Transverse colon (tissue), 4 donors: Measurements from ENCODE around the gene PPP1R14C. TPM values are rescaled to one million over a fixed set of nuclear protein-coding genes. Genes with fewer than 3 reads are reported as not detected.

Source experiments
- DNase-seq: peaks from one replicate; pipeline ENCODE4 v3.0.0-alpha.2; 2019
- H3K27ac ChIP-seq, 4 donors: fragments of 200-600 bp; sonication (generic); 2 replicates each; pipeline ENCODE4 v1.5.1; 2016 to 2018; ENCODE audit warnings: inconsistent platforms in 4 of 4
- H3K27me3 ChIP-seq: fragments of 200-600 bp; sonication (generic); 2 replicates; pipeline ENCODE4 v1.5.1; 2017; ENCODE audit warnings: inconsistent platforms
- H3K36me3 ChIP-seq, 4 donors: fragments of 200-600 bp; sonication (generic); 2 replicates each; pipeline ENCODE4 v1.5.1; 2017 to 2019; ENCODE audit warnings: inconsistent platforms in 4 of 4
- H3K4me1 ChIP-seq, 4 donors: fragments of 200-600 bp; sonication (generic); 2 replicates each; pipeline ENCODE4 v1.5.1; 2017 to 2020; ENCODE audit warnings: inconsistent platforms in 4 of 4
- H3K4me3 ChIP-seq, 4 donors: fragments of 200-600 bp; sonication (generic); 1 replicate in 1 of 4; 2 replicates in 3 of 4; pipeline versions ENCODE4 v1.5.1 to v1.6.1; 2017 to 2019; ENCODE audit warnings: inconsistent platforms in 4 of 4
- H3K9me3 ChIP-seq, 2 donors: fragments of 200-600 bp; sonication (generic); 2 replicates each; pipeline ENCODE4 v1.5.1; 2017 to 2019; ENCODE audit warnings: inconsistent platforms in 2 of 2
- CTCF ChIP-seq, 5 experiments: fragments of 200-600 bp in 3 of 5; fragments of 450-650 bp in 2 of 5; sonication (generic) in 3 of 5; IDR thresholded peaks; 1 replicate in 2 of 5; 2 replicates in 3 of 5; pipeline ENCODE4 v1.5.1; 2016 to 2017; ENCODE audit warnings: antibody characterized with exemption in 5 of 5, inconsistent platforms in 3 of 5, mild to moderate bottlenecking in 2 of 5, moderate library complexity in 1 of 5
- EP300 ChIP-seq: sonication (generic); formaldehyde crosslinking; IDR thresholded peaks from one replicate; pipeline ENCODE4 v1.6.1; 2017; ENCODE audit warnings: antibody characterized with exemption, low read depth
- POLR2A ChIP-seq: fragments of 450-650 bp; IDR thresholded peaks from one replicate; pipeline ENCODE4 v1.6.1; 2016; ENCODE audit warnings: antibody characterized with exemption, mild to moderate bottlenecking, moderate library complexity
- POLR2AphosphoS5 ChIP-seq, 3 donors: sonication (generic); formaldehyde crosslinking; IDR thresholded peaks; one replicate each; pipeline ENCODE4 v1.6.1; 2016; ENCODE audit warnings: antibody characterized with exemption in 3 of 3
- WGBS, 2 donors: methylation state at CpG; one replicate each; pipeline ENCODE4 v1.1.5; 2018; ENCODE audit warnings: low coverage in 1 of 2; 5-methylcytosine and 5-hydroxymethylcytosine counted together
- in situ Hi-C, 4 donors: fragments of 200-750 bp; cut with MboI; loops; one replicate each; pipeline versions ENCODE4 v1.15.0 to v1.15.1; 2017; ENCODE audit warnings: low sequenced_read_pairs in 3 of 4, low pct_ligation_motif_present in 1 of 4, low pct_unique_long_range_greater_than_20kb in 1 of 4
- intact Hi-C: fragments of 100-400 bp; cut with DNase I; formaldehyde crosslinking; loops from one replicate; pipeline ENCODE4 v1.15.1; 2023; ENCODE audit warnings: low total_unique reads
- total RNA-seq, 4 donors: library from RNA; depleted of rRNA; stranded (reverse); fragments of >200 nt; gene quantifications; one replicate each; pipeline ENCODE4 v1.1.0, GENCODE V29; 2016

PPP1R14C gene
- total RNA-seq, 4 donors from 2014 or later: 1.2 to 64.5 (median 38.8) TPM

- 80 to 91% methylated on average over 6 to 16 of the region's 16 CpGs for whole genome bisulfite sequencing, 2 donors
- Histone ChIP-seq H3K36me3 (no peaks in the 10 kb centered on the region), H3K4me3 (no peak overlapping the region), H3K4me1 (no peaks in the 10 kb centered on the region), H3K27ac (no peak overlapping the region), H3K9me3 (no peaks in the 10 kb centered on the region), H3K27me3 (no peaks in the 10 kb centered on the region)
- intact Hi-C loops: no loop called here
- TF ChIP-seq CTCF (IDR thresholded peaks at IDR 0.05): no peak
- TF ChIP-seq POLR2A: no peak
- no peak for TF ChIP-seq POLR2AphosphoS5 (IDR thresholded peaks at IDR 0.05)
- no peak for TF ChIP-seq EP300
- no peak for DNase-seq
- in situ Hi-C loops: no loop called here
Observed at GRCh38 chr6:150261997-150262697, 119.3 kb downstream of the PPP1R14C start.

DNA sequence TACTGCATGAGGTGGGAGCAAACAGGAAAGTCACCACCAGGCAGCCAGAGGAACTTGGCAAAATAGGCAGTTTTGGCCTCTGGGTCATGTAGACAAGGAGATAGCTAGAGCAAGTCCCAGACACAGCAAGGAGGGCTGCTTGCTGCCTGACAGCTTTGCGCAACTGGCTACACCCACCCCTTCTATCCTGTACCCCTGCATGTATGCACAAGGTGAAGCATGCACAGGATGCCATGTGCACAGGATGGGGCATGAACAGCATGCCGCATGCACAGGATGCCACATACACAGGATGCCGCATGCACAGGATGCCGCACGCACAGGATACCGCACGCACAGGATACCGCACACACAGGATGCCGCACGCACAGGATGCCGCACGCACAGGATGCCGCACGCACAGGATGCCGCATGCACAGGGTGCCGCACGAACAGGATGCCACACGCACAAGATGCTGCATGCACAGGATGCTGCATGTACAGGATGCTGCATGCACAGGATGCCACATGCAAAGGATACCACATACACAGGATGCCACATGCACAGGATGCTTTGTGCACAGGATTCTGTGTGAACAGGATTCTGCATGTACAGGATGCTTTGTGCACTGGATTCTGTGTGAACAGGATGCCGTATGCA, 121.0 kb downstream of the PPP1R14C start:
- H3K4me1 ChIP-seq: no peaks in the 10 kb centered on the region
- H3K4me3 ChIP-seq: no peak overlapping the region
- no peaks in the 10 kb centered on the region for H3K36me3 ChIP-seq
- TF ChIP-seq CTCF (IDR thresholded peaks at IDR 0.05) (no peak), POLR2A (no peak), EP300 (no peak), POLR2AphosphoS5 (IDR thresholded peaks at IDR 0.05) (no peak)
- in situ Hi-C loops (no loop called here), intact Hi-C loops (no loop called here)
- DNase-seq: no peak
- 74% methylated on average over 19 of the region's 19 CpGs; no CpG with 5 or more reads in 1 of the 2 donors for WGBS, 2 donors
- H3K27me3 ChIP-seq: no peaks in the 10 kb centered on the region
- H3K9me3 ChIP-seq: no peaks in the 10 kb centered on the region
- H3K27ac ChIP-seq: no peak overlapping the region

DNA sequence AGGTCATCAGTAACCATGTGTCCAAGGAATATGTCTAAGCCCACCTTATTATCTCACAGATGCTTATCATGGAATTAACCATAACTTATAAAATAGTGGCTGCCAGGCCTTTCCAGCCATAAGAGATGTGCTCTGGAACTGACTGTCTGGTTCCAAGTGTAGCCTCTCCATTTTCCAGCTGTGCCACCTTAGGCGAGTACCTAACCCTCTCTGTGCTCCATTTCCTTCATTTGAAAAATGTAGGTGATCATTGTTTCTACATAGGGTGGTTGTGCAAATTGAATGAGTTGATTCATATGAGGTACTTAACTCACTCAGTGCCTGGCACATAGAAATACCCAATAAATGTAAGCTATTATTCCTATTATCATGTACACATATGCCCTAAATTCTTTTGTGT, 123.5 kb downstream of the PPP1R14C start:
- H3K27ac ChIP-seq: no peak overlapping the region
- TF ChIP-seq POLR2AphosphoS5 (IDR thresholded peaks at IDR 0.05) (no peak), CTCF (IDR thresholded peaks at IDR 0.05) (no peak)
- H3K27me3 ChIP-seq: no peaks in the 10 kb centered on the region
- DNase-seq: no peak
- 79 to 83% methylated on average over 1 of the region's 1 CpG for WGBS, 2 donors
- H3K9me3 ChIP-seq: no peaks in the 10 kb centered on the region
- H3K4me1 ChIP-seq: no peaks in the 10 kb centered on the region
- no peak overlapping the region for H3K4me3 ChIP-seq
- H3K36me3 ChIP-seq: no peaks in the 10 kb centered on the region
- in situ Hi-C loops (no loop called here), intact Hi-C loops (no loop called here)

GRCh38 chr6:150266963-150267685, 124.3 kb downstream of the PPP1R14C start:
- H3K27me3 ChIP-seq: no peaks in the 10 kb centered on the region
- H3K9me3 ChIP-seq: no peaks in the 10 kb centered on the region
- in situ Hi-C loops: no loop called here
- DNase-seq: no peak
- no peak overlapping the region for H3K4me3 ChIP-seq
- H3K4me1 ChIP-seq: no peaks in the 10 kb centered on the region
- no peaks in the 10 kb centered on the region for H3K36me3 ChIP-seq
- no peak for TF ChIP-seq POLR2AphosphoS5 (IDR thresholded peaks at IDR 0.05)
- no peak for TF ChIP-seq EP300
- TF ChIP-seq POLR2A: no peak
- no peak for TF ChIP-seq CTCF (IDR thresholded peaks at IDR 0.05)
- intact Hi-C loops: no loop called here
- no peak overlapping the region for H3K27ac ChIP-seq
- 85% methylated on average over 7 of the region's 7 CpGs; no CpG with 5 or more reads in 1 of the 2 donors for WGBS, 2 donors
